Activated naive CD8-positive, alpha-beta T cell treated with anti-CD3 and anti-CD28 coated beads for 36 hours (primary cell): ENCODE measurements around the gene GFOD1. TPM values are rescaled to one million over a fixed set of nuclear protein-coding genes. Genes with fewer than 3 reads are reported as not detected.

Experiments
- DNase-seq: peaks from one replicate; pipeline ENCODE4 v3.0.0; 2021
- H3K27ac Mint-ChIP-seq: one replicate; pipeline ENCODE4 v1.8.0; 2022; ENCODE audit warnings: mild to moderate bottlenecking, moderate library complexity, mixed read lengths
- H3K27me3 Mint-ChIP-seq: one replicate; pipeline ENCODE4 v1.8.0; 2022; ENCODE audit warnings: mild to moderate bottlenecking, mixed read lengths
- H3K36me3 Mint-ChIP-seq: one replicate; pipeline ENCODE4 v1.8.0; 2021; ENCODE audit warnings: mild to moderate bottlenecking, mixed read lengths
- H3K4me1 Mint-ChIP-seq: one replicate; pipeline ENCODE4 v1.8.0; 2021; ENCODE audit warnings: mixed read lengths
- H3K4me3 Mint-ChIP-seq: one replicate; pipeline ENCODE4 v1.8.0; 2022; ENCODE audit warnings: mild to moderate bottlenecking, moderate library complexity, mixed read lengths
- H3K9me3 Mint-ChIP-seq: one replicate; pipeline ENCODE4 v1.8.0; 2022; ENCODE audit warnings: mixed read lengths
- total RNA-seq, 2 experiments: library from RNA; stranded (reverse); gene quantifications; one replicate each; pipeline ENCODE4 v1.2.3, GENCODE V29; 2021

The GFOD1 gene
- total RNA-seq, 2 experiments from 2014 or later, result 12.8 to 13.0 TPM

DNA sequence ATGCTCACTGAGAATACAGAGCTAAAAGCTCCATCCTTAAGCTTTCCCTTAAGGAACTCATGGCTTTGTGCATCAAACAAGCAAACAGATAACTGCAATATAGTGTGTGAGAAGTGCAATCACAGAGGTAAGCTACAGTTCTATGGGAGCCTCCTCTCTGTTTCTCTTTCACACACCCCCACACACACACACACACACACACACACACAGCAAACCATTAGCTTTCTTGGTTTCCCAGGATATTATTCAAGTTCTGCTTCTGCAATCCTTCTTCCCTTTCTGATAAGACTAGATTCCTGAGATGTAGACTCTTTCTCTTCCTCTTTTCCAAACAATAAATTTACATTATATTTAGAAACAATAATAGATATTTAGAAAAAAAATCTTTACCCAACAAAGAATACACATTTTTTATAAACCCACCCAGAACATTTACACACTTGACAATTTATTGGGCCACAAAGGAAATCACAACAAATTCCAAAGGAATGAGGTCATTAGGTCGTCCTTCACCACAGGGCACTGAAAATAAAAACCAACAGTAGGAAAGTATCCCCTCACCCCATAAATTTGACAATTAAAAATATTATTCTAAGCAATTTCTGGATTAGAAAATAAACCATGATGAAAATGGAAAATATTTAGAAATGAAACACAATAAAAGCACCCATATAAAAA, 9.3 kb upstream of the GFOD1 start:
- no peaks in the 10 kb centered on the region for H3K27me3 Mint-ChIP-seq
- no peaks in the 10 kb centered on the region for H3K36me3 Mint-ChIP-seq
- H3K27ac Mint-ChIP-seq, result no peak overlapping the region
- H3K4me1 Mint-ChIP-seq, result peaks cover 6% of the 10 kb centered on the region
- no peaks in the 10 kb centered on the region for H3K9me3 Mint-ChIP-seq
- no peak overlapping the region for H3K4me3 Mint-ChIP-seq
- DNase-seq, result no peak

DNA sequence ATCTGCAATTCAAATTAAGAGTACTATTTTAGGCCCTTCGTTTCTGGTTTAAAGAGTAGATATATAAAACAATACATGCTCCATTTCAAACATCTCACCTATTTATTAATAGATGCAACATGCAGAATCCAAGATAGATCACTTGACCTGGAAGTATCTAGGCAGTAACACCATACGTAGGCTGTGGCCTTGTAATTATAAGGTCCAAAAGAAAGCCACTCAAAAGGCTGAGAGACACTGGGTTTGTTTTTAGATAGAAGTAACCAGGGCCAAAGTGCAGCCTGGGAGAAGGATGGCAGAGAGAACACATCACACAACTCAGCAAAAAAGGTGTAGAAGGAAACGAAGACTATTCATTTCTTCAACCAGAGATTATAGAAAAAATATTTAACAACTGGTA, 8.4 kb upstream of the GFOD1 start:
- H3K4me3 Mint-ChIP-seq, result no peak overlapping the region

GRCh38 chr6:13495112-13495776, 7.8 kb upstream of the GFOD1 start:
- H3K4me1 Mint-ChIP-seq, result peaks cover 4% of the 10 kb centered on the region
- no peaks in the 10 kb centered on the region for H3K27me3 Mint-ChIP-seq

More for the DNA sequence above, 8.4 kb upstream of the GFOD1 start:
- Mint-ChIP-seq H3K27me3 (no peaks in the 10 kb centered on the region), H3K36me3 (no peaks in the 10 kb centered on the region), H3K9me3 (no peaks in the 10 kb centered on the region), H3K4me1 (peaks cover 6% of the 10 kb centered on the region), H3K27ac (no peak overlapping the region)
- DNase-seq, result no peak

DNA sequence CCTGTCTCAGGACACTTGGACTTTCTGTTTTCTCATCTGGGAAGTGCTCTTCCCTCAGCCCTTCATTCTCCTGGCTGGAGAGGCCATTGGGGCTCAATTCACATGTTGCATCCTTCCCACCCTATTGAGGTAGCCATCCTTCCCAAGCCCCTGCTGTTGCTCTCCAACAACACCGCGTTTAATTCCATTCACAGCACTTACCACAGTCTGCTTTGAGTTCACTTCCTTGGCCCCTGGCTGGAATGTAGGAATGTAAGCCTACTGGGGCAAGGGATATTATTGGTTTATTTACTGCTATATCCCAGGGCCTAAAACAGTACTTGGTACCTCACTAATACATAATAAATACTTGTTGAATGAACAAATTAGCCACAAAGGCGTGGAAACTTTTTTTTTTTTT, 6.7 kb upstream of the GFOD1 start:
- no peak overlapping the region for H3K4me3 Mint-ChIP-seq
- H3K36me3 Mint-ChIP-seq, result no peaks in the 10 kb centered on the region
- H3K4me1 Mint-ChIP-seq, result peaks cover under 1% of the 10 kb centered on the region
- H3K27ac Mint-ChIP-seq, result no peak overlapping the region
- DNase-seq, result no peak
- H3K9me3 Mint-ChIP-seq, result no peaks in the 10 kb centered on the region
- peaks cover 1% of the 10 kb centered on the region for H3K27me3 Mint-ChIP-seq

More at GRCh38 chr6:13495112-13495776, 7.8 kb upstream of the GFOD1 start:
- Mint-ChIP-seq H3K27ac (no peak overlapping the region), H3K9me3 (no peaks in the 10 kb centered on the region), H3K36me3 (no peaks in the 10 kb centered on the region), H3K4me3 (no peak overlapping the region)
- no peak for DNase-seq

GRCh38 chr6:13493147-13493546, 5.7 kb upstream of the GFOD1 start:
- H3K27ac Mint-ChIP-seq, result no peak overlapping the region
- no peaks in the 10 kb centered on the region for H3K9me3 Mint-ChIP-seq
- H3K4me1 Mint-ChIP-seq, result peaks cover 8% of the 10 kb centered on the region
- H3K36me3 Mint-ChIP-seq, result no peaks in the 10 kb centered on the region
- H3K4me3 Mint-ChIP-seq, result no peak overlapping the region
- no peak for DNase-seq
- peaks cover 7% of the 10 kb centered on the region for H3K27me3 Mint-ChIP-seq

DNA sequence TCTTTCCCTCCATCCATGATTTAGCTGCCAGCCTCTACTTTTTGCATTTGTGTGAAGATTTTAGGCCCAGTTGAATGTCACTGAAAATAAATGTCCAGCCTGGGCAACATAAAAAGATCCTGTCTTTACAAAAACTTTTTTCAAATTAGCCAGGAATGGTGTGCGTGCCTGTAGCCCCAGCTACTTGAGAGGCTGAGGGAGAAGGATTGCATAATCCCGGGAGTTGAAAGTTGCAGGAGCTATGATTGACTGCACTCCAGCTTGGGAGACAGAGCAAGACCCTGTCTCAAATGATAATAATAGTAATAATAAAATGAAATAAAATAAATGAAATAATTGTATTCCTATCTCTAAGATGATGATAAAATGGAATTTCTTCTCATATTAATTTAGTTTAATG, 5.0 kb upstream of the GFOD1 start:
- Mint-ChIP-seq H3K27me3 (peaks cover 7% of the 10 kb centered on the region), H3K36me3 (no peaks in the 10 kb centered on the region), H3K27ac (no peak overlapping the region), H3K9me3 (no peaks in the 10 kb centered on the region), H3K4me1 (peaks cover 8% of the 10 kb centered on the region), H3K4me3 (no peak overlapping the region)
- no peak for DNase-seq

- no peak for DNase-seq
- no peaks in the 10 kb centered on the region for H3K36me3 Mint-ChIP-seq
- H3K4me3 Mint-ChIP-seq, result no peak overlapping the region
- peaks cover 8% of the 10 kb centered on the region for H3K4me1 Mint-ChIP-seq
- peaks cover 7% of the 10 kb centered on the region for H3K27me3 Mint-ChIP-seq
- no peaks in the 10 kb centered on the region for H3K9me3 Mint-ChIP-seq
- H3K27ac Mint-ChIP-seq, result no peak overlapping the region
These were observed 4.1 kb upstream of the GFOD1 start for GRCh38 chr6:13491538-13491937.

DNA sequence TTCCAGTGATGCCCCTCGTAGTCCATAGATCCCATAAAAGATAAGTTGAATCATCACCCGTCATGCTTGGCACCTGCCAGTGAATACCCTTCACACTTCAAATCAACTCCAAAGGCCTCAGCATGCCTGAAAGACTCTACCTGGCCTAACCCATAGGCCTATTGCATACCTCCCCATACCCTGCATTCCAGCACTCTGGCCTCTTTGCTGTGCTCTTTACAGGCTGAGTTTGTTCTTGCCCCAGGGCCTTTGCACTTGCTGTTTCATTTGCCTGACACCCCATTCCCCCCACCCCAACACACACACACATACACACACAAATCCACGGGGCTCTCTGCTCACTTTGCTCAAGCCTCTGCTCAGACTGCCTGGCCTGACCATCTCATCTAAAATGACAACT, 3.0 kb upstream of the GFOD1 start:
- no peak overlapping the region for H3K4me3 Mint-ChIP-seq
- peaks cover 16% of the 10 kb centered on the region for H3K4me1 Mint-ChIP-seq
- no peak overlapping the region for H3K27ac Mint-ChIP-seq

GRCh38 chr6:13488896-13489237, 1.5 kb upstream of the GFOD1 start:
- no peak overlapping the region for H3K27ac Mint-ChIP-seq
- H3K36me3 Mint-ChIP-seq, result peaks cover 8% of the 10 kb centered on the region
- H3K27me3 Mint-ChIP-seq, result peaks cover 7% of the 10 kb centered on the region

More for the DNA sequence above, 3.0 kb upstream of the GFOD1 start:
- Mint-ChIP-seq H3K36me3 (peaks cover 5% of the 10 kb centered on the region), H3K27me3 (peaks cover 7% of the 10 kb centered on the region), H3K9me3 (no peaks in the 10 kb centered on the region)
- no peak for DNase-seq

GRCh38 chr6:13488015-13488895, 855 bp upstream of the GFOD1 start:
- Mint-ChIP-seq H3K4me1 (peaks cover 38% of the 10 kb centered on the region), H3K9me3 (no peaks in the 10 kb centered on the region), H3K4me3 (peak overlapping the region; percentile 79), H3K27ac (peak overlapping the region; percentile 76), H3K36me3 (peaks cover 13% of the 10 kb centered on the region), H3K27me3 (peaks cover 7% of the 10 kb centered on the region)
- DNase-seq, result peak; percentile 47

More at GRCh38 chr6:13488896-13489237, 1.5 kb upstream of the GFOD1 start:
- Mint-ChIP-seq H3K4me1 (peaks cover 31% of the 10 kb centered on the region), H3K4me3 (no peak overlapping the region), H3K9me3 (no peaks in the 10 kb centered on the region)
- DNase-seq, result no peak

DNA sequence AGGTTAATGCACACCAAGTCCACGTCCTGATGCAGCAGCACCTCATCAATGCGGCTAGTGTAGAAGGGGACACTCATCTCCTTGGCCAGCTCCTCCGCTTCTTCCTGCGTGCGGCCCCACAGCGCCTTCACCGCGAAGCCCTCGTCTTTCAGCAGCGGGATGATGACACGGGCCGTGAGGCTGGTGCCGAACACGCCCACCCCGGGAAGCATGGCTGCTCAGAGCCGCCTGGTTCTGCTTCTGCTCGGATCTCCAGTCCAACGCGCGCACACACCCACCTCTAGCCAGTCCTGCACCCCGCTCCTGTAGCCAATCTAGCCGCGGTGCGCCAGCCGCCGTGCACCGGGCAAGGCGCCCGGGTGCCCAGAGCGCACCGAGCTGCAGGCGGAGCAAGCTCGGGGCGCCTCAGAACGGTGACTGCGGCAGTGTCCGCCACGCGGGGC, 700 bp downstream of the GFOD1 start:
- DNase-seq, result peak; percentile 77
- Mint-ChIP-seq H3K4me3 (peak overlapping the region; percentile 92), H3K27me3 (peaks cover 7% of the 10 kb centered on the region), H3K4me1 (peaks cover 40% of the 10 kb centered on the region), H3K9me3 (no peaks in the 10 kb centered on the region), H3K27ac (peak overlapping the region; percentile 84), H3K36me3 (peaks cover 13% of the 10 kb centered on the region)

DNA sequence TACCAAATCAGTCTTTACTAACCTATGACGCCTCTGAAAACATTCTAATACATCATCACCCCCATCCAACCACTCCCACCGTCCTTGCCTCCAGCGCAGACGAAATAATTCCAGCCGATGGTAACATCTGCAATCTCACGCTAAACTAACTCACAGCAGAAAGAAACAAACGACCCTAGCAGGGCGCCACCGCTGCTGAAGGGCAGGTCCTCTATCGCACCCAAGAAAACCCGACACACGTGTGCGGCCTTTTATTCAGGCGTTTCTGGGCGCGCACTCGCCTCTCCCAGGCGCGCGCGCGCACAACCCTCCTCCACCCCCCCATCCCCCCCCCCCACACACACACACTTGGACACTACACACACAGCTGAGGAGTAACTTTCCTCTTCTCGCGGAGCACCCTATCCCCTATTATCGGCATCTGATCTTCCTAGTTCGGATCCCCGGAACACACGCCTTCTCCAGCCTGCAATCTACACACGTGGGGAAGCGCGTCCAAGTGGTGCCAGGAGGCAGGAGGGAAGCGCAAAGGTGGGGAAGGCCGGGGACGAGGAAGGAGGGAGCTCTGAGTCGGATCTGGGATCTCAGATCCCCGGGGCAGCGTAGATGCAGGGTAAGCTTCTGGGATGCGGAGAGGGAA, 1.4 kb downstream of the GFOD1 start:
- peak overlapping the region; percentile 84 for H3K27ac Mint-ChIP-seq
- H3K4me3 Mint-ChIP-seq, result peak overlapping the region; percentile 92
- peaks cover 15% of the 10 kb centered on the region for H3K36me3 Mint-ChIP-seq
- H3K27me3 Mint-ChIP-seq, result peaks cover 7% of the 10 kb centered on the region
- DNase-seq, result peak; percentile 33
- H3K4me1 Mint-ChIP-seq, result peaks cover 43% of the 10 kb centered on the region
- H3K9me3 Mint-ChIP-seq, result no peaks in the 10 kb centered on the region

GRCh38 chr6:13485303-13485702, 2.1 kb downstream of the GFOD1 start:
- H3K4me1 Mint-ChIP-seq, result peaks cover 46% of the 10 kb centered on the region
- peaks cover 7% of the 10 kb centered on the region for H3K27me3 Mint-ChIP-seq

GRCh38 chr6:13484827-13485226, 2.6 kb downstream of the GFOD1 start:
- Mint-ChIP-seq H3K4me1 (peaks cover 49% of the 10 kb centered on the region), H3K9me3 (no peaks in the 10 kb centered on the region), H3K27ac (no peak overlapping the region)

More at GRCh38 chr6:13485303-13485702, 2.1 kb downstream of the GFOD1 start:
- Mint-ChIP-seq H3K9me3 (no peaks in the 10 kb centered on the region), H3K4me3 (peak overlapping the region; percentile 92), H3K36me3 (peaks cover 18% of the 10 kb centered on the region), H3K27ac (peak overlapping the region; percentile 84)
- DNase-seq, result no peak

More at GRCh38 chr6:13484827-13485226, 2.6 kb downstream of the GFOD1 start:
- Mint-ChIP-seq H3K27me3 (peaks cover 7% of the 10 kb centered on the region), H3K36me3 (peaks cover 18% of the 10 kb centered on the region), H3K4me3 (peak overlapping the region; percentile 92)
- no peak for DNase-seq
